Stimulated activated CD4-positive, alpha-beta T cell treated with anti-CD3 and anti-CD28 coated beads, Interleukin-15, amount 100 ng/mL, for 1 hour (primary cell): ENCODE measurements around the gene B9D2.
"Not testable (repeated sequence)": the region's sequence is repeated elsewhere in the genome, so short reads cannot be mapped to it uniquely, and the experiment has no call there.

Experiments used
- DNase-seq, 2 donors: peaks; one replicate each; pipeline ENCODE4 v3.0.0-alpha.2; 2020; ENCODE audit warnings: low read depth in 1 of 2, low spot score in 1 of 2

Gene B9D2, protein sequence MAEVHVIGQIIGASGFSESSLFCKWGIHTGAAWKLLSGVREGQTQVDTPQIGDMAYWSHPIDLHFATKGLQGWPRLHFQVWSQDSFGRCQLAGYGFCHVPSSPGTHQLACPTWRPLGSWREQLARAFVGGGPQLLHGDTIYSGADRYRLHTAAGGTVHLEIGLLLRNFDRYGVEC

DNA sequence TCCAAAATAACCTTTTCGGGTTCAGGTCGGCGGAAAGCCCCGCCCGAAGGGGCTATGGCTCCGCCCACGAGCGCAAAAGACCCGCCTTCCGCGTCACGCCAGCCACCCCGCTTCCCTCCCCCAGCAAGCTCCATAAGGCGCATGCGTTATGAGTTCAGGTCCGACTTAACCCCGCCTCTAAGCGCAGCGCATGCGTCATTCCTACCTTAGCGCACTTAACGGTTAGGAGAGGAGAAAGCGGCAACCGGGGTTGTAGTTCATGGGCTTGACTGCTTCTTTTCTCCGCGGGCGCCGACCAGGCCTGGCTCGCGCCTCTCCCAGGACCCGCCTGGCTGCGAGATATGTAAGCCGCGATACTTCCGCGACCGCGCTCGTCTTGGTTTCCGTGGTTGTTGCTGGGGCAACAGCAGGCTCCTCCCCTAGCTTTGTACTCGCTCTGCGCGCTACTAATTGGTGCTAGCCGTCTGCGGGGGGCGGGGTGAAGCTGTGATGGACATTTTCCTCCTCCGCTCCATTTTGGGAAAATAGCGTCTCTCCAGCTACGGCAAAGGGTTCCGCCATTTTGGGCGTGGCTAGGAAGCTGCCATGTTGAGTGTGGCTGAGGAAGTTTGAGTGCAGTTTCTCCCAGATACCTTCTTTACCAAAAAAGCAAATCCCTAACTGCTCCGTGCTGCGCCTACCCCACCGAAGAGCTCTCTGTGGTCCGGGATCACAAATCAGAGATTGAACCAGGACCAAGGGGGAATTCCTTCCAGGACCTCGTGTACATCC, at the start of gene B9D2:
Gene B9D2, minus strand, starts transcription at position 397 of the 771 bp plus-strand sequence. CDS start 630 bp downstream, outside the sequence.
- peak; percentile 94 to 96 for DNase-seq

DNA sequence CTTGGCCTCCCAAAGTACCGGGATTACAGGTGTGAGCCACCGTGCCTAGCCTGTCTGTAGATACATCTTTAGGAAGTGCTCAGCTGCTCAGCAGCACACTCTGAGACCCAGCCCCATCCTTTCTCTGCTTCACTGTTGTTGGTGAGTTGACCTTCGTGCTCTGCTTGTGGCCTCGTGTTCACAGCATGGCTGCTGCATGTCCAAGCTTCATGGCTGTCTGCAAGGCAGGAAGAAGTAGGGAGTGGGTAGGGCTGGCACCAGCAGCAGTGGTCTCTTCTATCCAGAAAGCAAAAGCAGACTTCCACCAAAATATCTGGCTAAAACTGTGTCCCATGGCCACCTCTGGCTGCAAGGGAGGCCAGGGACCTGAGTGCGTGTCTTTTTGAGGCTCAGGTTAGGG, 49.0 kb upstream of the B9D2 start:
- no peak for DNase-seq

DNA sequence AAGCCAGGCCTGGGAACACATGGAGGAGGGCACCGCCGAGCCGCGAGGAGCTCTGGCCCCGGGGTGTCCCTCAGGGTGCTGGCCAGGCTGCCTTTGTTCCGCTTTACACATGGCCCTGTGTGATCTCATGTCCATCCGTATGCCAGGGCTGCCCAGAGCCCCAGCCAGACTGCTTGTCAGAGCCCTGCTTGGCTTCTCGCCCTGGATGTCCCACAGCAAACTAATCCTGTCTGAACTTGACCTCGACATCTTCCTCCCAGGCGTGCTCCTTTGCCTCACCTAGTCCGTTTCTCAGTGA, 48.0 kb upstream of the B9D2 start:
- DNase-seq = no peak

DNA sequence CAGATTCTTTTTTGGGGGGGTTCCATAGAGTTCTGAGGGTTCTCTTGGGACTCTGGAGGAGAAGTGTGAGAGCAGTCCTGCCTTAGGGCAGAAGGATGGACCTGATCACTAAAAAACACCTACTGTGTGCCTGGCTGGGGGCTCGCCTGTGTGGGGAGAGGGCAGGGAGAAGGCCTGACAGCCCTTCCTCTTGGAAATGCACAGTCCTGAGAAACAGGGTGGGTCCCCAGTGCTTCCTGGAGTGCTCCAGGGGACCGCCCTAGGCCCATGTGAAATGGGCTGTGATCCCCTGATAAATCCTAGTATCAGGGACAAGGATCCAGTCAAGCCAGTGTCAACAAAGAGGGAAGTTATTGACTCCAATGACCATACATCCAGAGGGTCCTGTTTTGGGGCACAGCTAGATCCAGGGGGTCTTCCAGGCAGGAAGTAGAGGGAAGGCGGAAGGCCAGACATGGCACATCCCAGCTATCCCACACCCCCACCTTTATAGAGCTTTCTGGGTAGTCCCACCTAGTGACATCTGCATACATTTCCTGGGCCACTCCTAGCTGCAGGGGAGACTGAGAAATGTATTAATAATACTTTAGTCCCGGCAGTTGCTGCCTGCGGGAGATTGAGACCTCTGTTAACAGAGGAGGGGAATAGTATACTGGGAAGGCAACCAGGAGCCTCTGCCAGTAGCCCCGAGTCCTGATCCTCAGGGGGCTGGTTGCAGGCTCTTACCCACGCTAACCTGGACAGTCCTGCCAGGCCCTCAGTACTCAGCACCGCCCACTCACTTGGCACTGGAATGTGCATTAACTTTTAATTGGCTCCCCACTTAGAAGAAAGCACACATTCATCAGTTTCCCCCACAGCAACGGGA, 47.4 kb upstream of the B9D2 start:
- DNase-seq = no peak

DNA sequence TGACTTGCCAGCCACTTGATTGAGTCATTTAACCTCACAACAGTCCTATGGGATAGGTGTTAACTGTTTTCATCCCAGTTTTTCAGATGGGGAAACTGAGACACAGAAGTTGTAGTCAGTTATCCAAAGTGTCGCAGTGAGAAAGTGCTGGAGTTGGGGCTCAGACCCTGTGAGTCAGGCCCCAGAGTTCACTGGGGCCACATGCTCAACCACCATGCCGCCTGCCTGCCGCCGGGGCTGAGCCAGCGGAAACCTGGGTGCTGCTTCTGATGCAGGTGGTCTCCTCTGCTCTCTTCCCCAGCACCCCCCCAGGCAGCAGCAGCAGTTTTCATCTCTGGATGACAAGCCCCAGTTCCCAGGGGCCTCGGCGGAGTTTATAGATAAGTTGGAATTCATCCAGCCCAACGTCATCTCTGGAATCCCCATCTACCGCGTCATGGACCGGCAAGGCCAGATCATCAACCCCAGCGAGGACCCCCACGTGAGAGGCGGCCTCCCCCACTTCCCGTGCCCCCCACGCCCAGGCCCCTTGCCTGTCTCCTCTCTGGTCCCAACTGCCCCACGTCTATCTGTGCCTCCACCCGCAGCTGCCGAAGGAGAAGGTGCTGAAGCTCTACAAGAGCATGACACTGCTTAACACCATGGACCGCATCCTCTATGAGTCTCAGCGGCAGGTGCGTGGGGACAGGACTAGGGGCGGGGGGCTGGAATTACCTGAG, 46.5 kb upstream of the B9D2 start:
- no peak for DNase-seq

DNA sequence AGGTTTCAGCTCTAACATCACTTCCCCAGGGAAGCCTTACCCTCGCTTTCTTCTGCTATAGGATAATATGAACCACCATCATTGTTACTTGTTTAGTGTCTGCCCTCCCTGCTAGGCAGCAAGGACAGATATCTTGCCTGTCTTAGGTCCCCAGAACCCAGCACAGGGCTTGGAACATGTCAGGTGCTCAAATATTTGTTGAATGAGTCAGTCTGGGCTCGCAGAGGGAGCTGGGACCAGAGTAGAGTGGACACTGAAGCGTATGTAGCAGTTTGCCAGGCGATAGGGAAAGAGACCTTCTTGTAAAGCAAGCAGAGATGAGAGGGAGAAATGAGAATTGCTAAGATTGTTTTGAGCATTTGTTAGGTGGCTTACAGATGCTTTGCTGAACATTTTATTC, 45.3 kb upstream of the B9D2 start:
- no peak for DNase-seq

DNA sequence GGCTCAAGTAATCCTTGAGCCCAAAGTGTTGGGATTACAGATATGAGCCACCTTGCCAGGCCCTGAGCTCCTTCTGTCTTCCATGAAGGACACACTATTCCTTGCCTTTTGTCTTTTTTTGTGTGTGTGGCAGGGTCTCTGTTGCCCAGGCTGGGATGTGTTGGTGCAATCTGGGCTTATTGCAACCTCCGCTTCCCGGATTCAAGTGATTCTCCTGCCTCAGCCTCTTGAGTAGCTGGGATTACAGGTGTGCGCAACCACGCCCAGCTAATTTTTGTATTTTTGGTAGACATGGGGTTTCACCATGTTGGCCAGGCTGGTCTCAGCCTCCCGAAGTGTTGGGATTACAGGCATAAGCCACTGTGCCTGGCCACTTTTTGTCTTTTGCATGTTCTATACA, 44.9 kb upstream of the B9D2 start:
- DNase-seq = not testable (repeated sequence)

DNA sequence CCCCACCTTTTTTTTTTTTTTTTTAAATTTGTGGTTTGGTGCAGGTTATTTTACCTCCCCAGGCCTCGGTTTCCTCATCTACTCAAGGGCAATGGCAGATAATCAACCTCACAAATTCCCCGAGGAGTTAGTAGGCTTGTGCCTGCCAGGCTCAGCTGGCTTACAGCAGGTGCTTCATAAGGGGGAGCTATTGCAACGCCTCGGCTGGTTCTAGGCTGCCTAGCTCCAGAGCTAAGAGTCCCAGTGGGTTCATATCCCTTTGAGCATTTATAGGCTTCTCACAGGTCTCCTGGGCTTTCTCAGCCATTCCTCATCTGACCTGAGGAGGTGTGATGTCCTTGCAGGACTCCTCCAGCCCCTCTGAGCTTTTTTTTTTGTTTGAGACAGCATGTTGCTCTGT, 44.3 kb upstream of the B9D2 start:
- no peak for DNase-seq

DNA sequence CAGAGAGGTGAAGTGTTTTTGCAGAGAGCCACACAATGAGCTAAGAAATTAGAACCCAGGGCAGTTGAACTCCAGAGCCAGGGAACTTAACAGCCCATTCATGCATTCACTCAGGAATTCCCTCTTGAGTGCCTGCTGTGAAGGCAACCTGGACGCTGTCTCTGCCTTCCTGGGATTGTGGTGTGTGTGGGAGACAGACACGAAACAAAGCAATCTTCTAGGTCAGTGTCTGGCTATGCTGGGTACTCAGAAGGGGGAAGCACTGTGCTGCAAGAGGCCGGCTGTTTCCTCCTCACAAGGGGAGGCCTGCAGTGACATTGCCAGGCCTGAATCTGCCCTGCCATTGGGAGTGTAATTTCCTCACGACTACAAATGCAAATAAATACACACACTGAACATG, 43.3 kb upstream of the B9D2 start:
- no peak for DNase-seq

DNA sequence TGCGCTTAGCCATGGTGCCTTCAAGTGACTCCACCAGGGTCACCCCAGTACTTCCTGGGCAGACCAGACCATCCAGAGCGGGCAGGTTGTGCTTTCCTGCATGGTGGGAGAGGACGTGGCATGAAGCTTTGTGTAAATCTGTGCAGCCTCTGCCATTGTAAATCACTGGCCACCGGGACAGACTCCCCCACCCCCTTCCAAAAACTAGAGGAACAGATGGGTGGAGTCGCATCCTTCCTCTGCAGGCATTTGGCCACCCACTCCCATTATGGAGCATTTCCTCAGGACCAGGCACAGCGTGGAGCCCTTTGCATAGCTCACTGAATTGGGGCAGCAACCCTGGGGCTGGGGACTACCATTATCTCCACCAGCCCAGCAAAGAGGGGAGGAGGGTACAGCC, 41.8 kb upstream of the B9D2 start:
- DNase-seq = no peak

DNA sequence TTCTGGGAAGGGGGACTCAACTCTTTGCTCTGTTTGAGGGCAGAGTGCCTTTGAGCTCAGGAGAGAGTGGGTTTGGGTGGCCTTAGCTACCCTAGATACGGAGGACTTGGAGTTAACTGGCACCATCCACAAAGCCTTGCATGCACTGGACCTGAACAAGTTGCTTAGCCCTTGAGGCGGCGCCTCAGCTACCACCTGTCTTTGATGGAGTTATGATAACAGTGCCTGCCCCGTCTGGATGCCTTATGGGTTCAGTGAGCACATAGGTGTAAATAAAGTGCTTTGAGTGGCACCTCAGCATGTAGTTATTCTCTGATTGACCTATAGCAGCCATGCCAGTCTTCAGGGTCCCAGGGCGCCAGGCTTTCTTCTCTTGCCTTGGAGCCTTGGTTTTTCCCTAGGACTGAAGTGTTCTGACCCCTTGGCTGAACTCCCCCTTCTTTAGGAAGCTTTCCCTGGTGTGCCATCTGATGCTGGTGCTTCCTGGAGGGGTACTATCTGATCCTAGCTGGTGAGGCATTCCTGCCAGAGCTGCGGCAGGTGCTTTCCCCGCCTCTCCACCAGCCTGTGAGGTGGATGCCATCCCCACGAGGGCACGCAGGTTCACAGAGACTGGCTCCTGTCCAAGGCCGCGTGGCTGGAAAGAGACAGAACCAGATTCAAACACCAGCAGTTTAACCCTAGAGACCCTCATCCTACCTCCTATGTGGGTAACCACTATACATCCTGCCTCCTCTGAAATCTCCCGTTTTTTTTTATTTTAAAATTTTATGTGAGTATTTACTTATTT, 39.4 kb upstream of the B9D2 start:
- no peak for DNase-seq

DNA sequence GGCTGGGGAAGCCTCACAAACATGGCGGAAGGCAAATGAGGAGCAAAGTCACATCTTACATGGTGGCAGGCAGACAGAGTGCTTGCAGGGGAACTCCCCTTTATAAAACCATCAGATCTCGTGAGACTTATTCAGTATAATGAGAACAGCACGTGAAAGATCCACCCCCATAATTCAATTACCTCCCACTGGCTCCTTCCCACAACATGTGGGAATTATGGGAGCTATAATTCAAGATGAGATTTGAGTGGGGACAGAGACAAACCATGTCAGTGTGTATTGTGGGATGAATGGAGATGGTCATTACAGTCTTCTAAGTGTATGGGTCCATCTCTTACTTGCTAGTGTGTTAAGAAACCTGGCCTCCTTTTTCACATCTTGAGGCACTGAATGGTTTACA, 38.1 kb upstream of the B9D2 start:
- DNase-seq = no peak

DNA sequence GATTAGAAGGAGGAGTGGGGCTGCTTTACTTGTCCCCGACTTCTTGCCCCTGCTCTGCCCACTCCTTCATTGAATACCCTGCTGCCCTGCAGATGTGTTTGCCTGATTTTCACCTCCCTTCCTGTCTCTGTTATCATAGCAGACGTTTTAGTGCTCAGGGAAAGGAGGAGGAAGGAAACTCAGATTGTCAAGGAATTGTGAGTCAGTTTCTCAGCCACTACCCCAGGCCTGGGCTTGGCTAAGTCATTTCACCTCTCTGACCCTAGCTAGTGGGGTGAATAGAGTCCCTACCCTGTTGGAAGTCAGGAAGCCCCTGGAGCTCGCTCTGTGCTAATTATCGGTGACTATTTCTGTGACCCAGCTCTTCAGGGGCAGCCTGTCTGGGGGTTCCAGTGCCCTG, 37.5 kb upstream of the B9D2 start:
- no peak for DNase-seq

DNA sequence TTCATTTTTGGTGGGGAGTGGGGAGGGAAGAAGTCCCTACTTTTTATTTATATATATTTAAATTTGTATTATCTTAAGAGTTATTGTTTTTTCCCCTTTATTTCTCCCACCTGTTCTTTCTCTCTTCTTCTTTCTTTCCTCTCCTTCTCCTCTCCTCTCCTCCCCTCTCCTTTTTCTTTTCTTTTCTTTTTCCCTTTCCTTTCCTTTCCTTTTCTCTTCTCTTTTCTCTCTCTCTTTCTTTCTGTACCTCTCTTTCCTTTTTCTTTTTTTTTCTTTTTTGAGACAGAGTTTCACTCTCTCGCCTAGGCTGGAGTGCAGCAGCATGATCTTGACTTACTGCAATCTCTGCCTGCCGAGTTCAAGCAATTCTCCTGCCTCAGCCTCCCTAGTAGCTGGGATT, 35.6 kb upstream of the B9D2 start:
- no peak for DNase-seq

DNA sequence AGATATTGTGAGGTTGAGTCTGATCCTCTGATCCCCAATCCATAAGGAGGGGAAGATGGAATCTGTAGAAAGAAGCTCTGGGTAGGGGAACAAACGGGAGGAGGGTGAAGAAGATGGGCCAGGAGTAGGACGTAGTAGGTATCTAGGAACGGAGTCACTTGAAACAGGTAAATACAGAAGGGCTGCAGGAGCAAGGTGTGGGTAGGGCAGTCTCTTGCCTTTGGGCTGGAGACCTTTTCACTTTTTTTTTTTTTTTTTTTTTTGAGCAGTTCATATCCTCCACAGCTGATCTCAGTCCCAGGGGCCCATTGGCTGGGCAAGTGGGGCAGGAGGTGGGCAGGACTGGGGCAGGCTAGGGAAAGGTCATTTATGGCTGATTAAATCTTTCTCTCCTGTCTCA, 35.1 kb upstream of the B9D2 start:
- DNase-seq = no peak

DNA sequence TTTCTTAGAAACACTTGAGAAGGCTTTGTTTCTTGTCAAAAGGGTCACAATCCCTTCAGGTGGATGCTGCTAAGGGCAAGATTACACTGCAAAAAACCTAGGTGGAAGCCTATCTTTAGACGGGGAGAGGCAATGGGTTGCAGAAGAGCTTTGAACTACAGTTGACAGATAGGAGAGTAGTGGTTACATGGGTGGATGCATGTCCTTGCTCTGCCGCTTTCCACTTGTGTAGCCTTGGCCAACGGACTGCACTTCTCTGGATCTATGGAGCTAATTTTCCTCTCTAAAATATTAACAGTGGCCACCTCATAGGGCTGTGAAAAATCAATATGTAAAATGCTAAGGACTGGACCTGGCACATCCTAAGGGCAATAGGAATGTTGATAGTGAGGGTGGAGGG, 34.6 kb upstream of the B9D2 start:
- DNase-seq = no peak

DNA sequence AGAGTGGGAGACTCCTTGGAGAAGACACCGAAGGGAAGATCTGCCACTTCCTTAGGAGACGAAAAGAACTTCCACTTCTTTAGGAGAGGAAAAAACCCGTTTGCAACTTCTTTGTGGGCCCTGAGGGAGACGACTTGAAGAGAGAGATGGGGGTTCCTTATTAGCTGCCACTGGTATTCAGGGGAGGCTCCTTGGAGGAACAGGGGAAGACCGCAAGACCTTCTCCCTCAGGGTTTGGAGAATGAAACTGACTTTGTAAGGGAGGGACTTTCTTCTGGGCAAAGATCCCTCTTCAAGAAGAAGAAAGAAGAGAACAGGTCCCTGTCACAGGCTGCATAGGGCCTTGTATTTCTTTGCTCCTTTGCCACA, 34.1 kb upstream of the B9D2 start:
- DNase-seq = no peak

DNA sequence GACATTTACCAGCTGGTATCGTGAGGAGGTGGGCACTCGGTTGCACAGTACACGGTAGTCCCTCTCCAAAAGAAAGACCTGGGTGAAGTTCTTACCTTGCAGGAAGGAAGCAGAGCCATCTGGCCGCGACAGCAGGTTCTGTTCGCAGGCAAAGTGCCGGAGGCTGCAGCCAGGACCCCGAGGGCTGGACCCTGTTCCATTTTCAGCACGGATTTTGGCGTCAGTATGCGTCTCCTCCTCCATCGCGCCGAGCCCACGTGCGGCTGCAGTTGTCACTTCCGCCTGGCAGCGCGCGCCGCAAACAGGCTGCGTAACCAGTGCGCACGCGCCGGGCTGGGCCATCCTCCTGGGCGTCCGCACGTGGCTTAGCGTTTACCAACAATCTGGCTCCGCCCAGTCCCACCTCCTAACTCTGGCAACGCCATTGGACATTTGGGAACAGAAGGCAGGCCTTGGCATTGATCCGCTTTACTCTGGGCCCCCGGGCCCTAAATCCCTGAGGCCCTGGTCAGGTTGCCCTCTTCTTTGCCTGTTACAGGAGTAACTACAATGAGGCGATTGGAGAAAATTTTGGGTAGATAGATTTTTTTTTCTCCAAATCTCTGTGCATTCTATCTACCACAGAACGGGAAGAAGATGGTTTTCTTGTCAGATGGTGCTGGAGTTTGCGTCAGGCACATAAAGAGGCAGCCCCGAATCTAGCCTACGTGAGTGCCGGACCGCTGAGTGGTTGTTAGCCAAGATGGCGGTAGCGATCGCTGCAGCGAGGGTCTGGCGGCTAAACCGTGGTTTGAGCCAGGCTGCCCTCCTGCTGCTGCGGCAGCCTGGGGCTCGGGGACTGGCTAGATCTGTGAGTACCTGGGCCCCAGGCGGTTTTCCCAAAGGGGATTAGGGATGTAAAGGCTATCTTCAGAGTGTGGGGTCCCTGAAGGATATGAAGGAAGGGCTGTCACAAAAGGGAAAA, 33.4 kb upstream of the B9D2 start, which contains the start of the genes BCKDHA and EXOSC5:
Gene BCKDHA, plus strand, starts transcription at position 733 of the 964 bp plus-strand sequence. Its CDS starts 10 bp downstream, at position 743.
Gene EXOSC5, minus strand, starts transcription at position 274 of the 964 bp plus-strand sequence. Its CDS starts 31 bp downstream, at position 243.
- peak; percentile 96 to 98 for DNase-seq

DNA sequence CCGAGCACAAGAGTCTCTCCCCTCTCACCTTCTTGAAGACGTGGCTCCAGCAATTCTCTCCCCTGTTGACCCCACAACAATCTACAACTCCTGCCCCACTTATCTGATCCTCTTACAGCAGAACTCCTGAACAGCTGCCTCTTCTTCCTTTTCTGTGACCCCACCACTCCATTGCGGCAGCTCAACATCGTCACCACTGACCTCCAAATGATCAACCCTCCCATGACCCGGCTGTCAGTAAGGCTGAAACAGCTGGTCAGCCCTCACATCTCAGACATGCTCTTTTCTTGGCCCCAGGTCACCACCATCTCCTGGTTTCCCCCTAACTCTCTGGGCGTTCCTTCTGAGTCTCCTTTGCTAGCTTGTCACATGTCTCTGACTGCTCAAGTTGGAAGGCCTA, 31.4 kb upstream of the B9D2 start:
- no peak for DNase-seq
